Measurements from ENCODE around the gene SH3BP2.

SH3BP2 gene

DNA sequence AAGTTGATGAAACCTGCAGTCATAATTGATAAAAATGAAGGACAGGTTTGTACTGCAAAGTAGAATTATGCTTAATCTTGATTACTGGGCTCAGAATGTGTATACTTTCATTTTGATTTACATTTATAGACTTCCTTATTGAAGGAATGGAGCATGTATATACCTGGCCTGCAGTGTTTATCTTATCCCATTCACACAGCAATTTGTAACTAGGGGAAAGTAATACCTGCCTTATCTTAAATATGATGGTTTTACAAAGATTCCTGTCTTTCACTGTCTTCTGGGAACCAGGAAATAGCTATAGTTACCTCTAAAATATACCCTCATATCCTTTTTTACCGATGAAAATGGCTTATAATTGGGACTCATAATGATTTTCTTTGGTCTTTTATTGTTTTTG is 80.4 kb downstream of the SH3BP2 start:
- Histone ChIP-seq H4K20me1 (ENCODE audit: insufficient read depth, low read length) (no peaks in the 10 kb centered on the region), H3K27me3 (ENCODE audit: insufficient read depth, low read length) (no peaks in the 10 kb centered on the region), H2AFZ (ENCODE audit: low read length) (no peak overlapping the region), H3K36me3 (ENCODE audit: insufficient read depth, low read length) (no peaks in the 10 kb centered on the region), H3K27ac (ENCODE audit: low read depth, low read length, poor library complexity, severe bottlenecking) (no peak overlapping the region), H3K9me2 (ENCODE audit: low read depth, low read length) (no peaks in the 10 kb centered on the region), H3K4me3 (ENCODE audit: low read depth, low read length, poor library complexity, severe bottlenecking) (no peak overlapping the region), H3K9ac (ENCODE audit: low read length) (no peak overlapping the region), H3K4me2 (ENCODE audit: low read length) (no peak overlapping the region), H3K9me3 (ENCODE audit: low read length) (no peaks in the 10 kb centered on the region), H3K79me2 (ENCODE audit: insufficient read depth, low read length) (no peaks in the 10 kb centered on the region), H3K4me1 (ENCODE audit: insufficient read depth, low read length, severe bottlenecking) (no peaks in the 10 kb centered on the region), H3F3A (ENCODE audit: insufficient read depth, low read length) (no peaks in the 10 kb centered on the region)
- no peak for TF ChIP-seq EZH2 (IDR thresholded peaks at IDR 0.05; ENCODE audit: borderline replicate concordance, low read length)
- TF ChIP-seq, protein P1, sequence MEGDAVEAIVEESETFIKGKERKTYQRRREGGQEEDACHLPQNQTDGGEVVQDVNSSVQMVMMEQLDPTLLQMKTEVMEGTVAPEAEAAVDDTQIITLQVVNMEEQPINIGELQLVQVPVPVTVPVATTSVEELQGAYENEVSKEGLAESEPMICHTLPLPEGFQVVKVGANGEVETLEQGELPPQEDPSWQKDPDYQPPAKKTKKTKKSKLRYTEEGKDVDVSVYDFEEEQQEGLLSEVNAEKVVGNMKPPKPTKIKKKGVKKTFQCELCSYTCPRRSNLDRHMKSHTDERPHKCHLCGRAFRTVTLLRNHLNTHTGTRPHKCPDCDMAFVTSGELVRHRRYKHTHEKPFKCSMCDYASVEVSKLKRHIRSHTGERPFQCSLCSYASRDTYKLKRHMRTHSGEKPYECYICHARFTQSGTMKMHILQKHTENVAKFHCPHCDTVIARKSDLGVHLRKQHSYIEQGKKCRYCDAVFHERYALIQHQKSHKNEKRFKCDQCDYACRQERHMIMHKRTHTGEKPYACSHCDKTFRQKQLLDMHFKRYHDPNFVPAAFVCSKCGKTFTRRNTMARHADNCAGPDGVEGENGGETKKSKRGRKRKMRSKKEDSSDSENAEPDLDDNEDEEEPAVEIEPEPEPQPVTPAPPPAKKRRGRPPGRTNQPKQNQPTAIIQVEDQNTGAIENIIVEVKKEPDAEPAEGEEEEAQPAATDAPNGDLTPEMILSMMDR (IDR thresholded peaks at IDR 0.05; ENCODE audit: low read length) = no peak

DNA sequence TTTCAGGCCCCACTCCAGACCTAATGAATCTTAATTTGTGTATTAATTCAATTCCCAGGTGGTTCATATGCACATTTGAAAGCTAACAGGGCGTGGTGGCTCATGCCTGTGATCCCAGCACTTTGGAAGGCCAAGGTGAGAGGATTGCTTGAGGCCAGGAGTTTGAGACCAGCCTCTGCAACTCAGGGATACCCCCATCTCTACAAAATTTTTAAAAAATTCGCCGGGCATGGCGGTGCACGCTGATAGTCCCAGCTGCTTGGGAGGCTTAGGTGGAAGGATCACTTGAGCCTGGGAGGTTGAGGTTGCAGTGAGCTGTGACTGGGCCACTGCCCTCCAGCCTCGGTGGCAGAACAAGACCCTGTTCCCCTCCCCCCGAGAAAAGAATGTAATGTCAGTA is 82.0 kb downstream of the SH3BP2 start:
- Histone ChIP-seq H3K4me1 (ENCODE audit: insufficient read depth, low read length, severe bottlenecking) (no peaks in the 10 kb centered on the region), H3K4me2 (ENCODE audit: low read length) (no peak overlapping the region), H3K36me3 (ENCODE audit: insufficient read depth, low read length) (no peaks in the 10 kb centered on the region), H3K4me3 (ENCODE audit: low read depth, low read length, poor library complexity, severe bottlenecking) (no peak overlapping the region), H3F3A (ENCODE audit: insufficient read depth, low read length) (no peaks in the 10 kb centered on the region), H3K27ac (ENCODE audit: low read depth, low read length, poor library complexity, severe bottlenecking) (no peak overlapping the region), H3K27me3 (ENCODE audit: insufficient read depth, low read length) (no peaks in the 10 kb centered on the region), H3K9me3 (ENCODE audit: low read length) (no peaks in the 10 kb centered on the region), H2AFZ (ENCODE audit: low read length) (no peak overlapping the region), H4K20me1 (ENCODE audit: insufficient read depth, low read length) (no peaks in the 10 kb centered on the region), H3K9me2 (ENCODE audit: low read depth, low read length) (no peaks in the 10 kb centered on the region), H3K79me2 (ENCODE audit: insufficient read depth, low read length) (no peaks in the 10 kb centered on the region), H3K9ac (ENCODE audit: low read length) (no peak overlapping the region)
- no peak for TF ChIP-seq EZH2 (IDR thresholded peaks at IDR 0.05; ENCODE audit: borderline replicate concordance, low read length)

DNA sequence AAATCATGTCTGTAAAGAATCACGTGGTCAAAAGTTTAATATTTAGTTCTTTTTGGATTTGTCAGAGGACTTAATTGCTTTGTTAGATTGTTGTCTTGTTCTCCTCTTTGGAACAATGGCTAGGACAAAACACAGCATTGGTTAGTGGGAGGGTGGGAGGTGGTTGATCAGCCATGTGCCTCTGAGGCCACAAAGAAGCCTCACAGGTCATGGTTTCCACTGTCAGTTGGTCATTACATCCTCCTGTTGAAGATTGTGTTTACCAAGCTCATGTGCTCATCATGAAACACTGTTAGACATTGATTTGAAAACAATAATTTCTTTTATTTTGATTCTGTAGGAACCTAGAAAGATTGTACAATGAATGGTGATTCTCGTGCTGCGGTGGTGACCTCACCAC is 82.7 kb downstream of the SH3BP2 start:
- Histone ChIP-seq H3K4me3 (ENCODE audit: low read depth, low read length, poor library complexity, severe bottlenecking) (no peak overlapping the region), H3K36me3 (ENCODE audit: insufficient read depth, low read length) (no peaks in the 10 kb centered on the region), H3K9ac (ENCODE audit: low read length) (no peak overlapping the region), H3K27me3 (ENCODE audit: insufficient read depth, low read length) (no peaks in the 10 kb centered on the region), H2AFZ (ENCODE audit: low read length) (no peak overlapping the region), H3F3A (ENCODE audit: insufficient read depth, low read length) (no peaks in the 10 kb centered on the region), H3K9me2 (ENCODE audit: low read depth, low read length) (no peaks in the 10 kb centered on the region), H3K27ac (ENCODE audit: low read depth, low read length, poor library complexity, severe bottlenecking) (no peak overlapping the region), H3K9me3 (ENCODE audit: low read length) (no peaks in the 10 kb centered on the region), H3K4me2 (ENCODE audit: low read length) (no peak overlapping the region), H3K4me1 (ENCODE audit: insufficient read depth, low read length, severe bottlenecking) (no peaks in the 10 kb centered on the region), H4K20me1 (ENCODE audit: insufficient read depth, low read length) (no peaks in the 10 kb centered on the region), H3K79me2 (ENCODE audit: insufficient read depth, low read length) (no peaks in the 10 kb centered on the region)
- TF ChIP-seq, protein P1 (IDR thresholded peaks at IDR 0.05; ENCODE audit: low read length) = no peak
- TF ChIP-seq EZH2 (IDR thresholded peaks at IDR 0.05; ENCODE audit: borderline replicate concordance, low read length) = no peak

DNA sequence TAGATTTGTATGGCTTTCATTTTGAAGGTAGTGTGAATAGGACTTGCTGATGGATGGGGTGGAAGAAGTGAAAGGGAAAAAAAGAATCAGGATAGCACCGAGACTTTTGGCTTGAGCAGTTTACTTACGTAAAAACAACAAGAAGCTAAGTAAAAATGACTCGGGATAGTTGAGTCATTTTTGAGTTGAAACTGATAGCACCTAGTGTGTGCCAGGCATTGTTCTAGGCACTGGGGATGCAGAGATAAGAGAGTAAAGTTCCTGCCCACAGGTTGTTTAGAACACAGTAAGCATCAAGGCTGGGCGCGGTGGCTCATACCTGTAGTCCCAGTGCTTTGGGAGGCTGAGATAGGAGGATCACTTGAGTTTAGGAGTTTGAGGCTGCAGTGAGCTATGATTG is 85.5 kb downstream of the SH3BP2 start:
- Histone ChIP-seq H4K20me1 (ENCODE audit: insufficient read depth, low read length) (no peaks in the 10 kb centered on the region), H3K9ac (ENCODE audit: low read length) (no peak overlapping the region), H3F3A (ENCODE audit: insufficient read depth, low read length) (no peaks in the 10 kb centered on the region), H3K79me2 (ENCODE audit: insufficient read depth, low read length) (no peaks in the 10 kb centered on the region), H2AFZ (ENCODE audit: low read length) (no peak overlapping the region), H3K36me3 (ENCODE audit: insufficient read depth, low read length) (no peaks in the 10 kb centered on the region), H3K4me3 (ENCODE audit: low read depth, low read length, poor library complexity, severe bottlenecking) (no peak overlapping the region), H3K27ac (ENCODE audit: low read depth, low read length, poor library complexity, severe bottlenecking) (no peak overlapping the region), H3K4me2 (ENCODE audit: low read length) (no peak overlapping the region), H3K9me3 (ENCODE audit: low read length) (no peaks in the 10 kb centered on the region), H3K4me1 (ENCODE audit: insufficient read depth, low read length, severe bottlenecking) (no peaks in the 10 kb centered on the region), H3K9me2 (ENCODE audit: low read depth, low read length) (no peaks in the 10 kb centered on the region), H3K27me3 (ENCODE audit: insufficient read depth, low read length) (no peaks in the 10 kb centered on the region)
- no peak for TF ChIP-seq EZH2 (IDR thresholded peaks at IDR 0.05; ENCODE audit: borderline replicate concordance, low read length)
- TF ChIP-seq, protein P1 (IDR thresholded peaks at IDR 0.05; ENCODE audit: low read length) = no peak
